NCI-H2227 (cell line): ENCODE data around the gene BAZ2B.
"Not testable (repeated sequence)": the region's sequence is repeated elsewhere in the genome, so short reads cannot be mapped to it uniquely, and the experiment has no call there.

Experiments used
- DNase-seq: peaks from one replicate; lab custom pipeline; 2025; ENCODE audit not compliant: unreplicated experiment; lab: John Stamatoyannopoulos, UW

Gene BAZ2B

DNA sequence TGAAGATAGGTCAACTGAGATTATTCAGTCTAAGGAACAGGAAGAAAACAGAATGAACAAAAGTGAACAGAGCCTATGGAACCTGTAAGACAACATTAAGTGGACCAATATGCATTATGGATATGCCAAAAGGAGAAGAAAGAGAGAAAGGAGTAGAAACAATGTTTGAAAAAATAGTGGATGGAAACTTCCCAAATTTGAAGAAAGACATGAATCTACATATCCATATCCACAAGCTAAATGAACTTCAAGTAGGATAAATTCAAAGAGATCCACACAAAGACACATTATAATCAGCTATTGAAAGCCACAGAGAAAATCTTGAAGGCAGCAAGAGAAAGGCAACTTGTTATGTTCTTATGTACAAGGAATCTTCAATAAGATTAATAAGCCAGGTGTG is 74.2 kb downstream of the BAZ2B start:
- DNase-seq: no peak

DNA sequence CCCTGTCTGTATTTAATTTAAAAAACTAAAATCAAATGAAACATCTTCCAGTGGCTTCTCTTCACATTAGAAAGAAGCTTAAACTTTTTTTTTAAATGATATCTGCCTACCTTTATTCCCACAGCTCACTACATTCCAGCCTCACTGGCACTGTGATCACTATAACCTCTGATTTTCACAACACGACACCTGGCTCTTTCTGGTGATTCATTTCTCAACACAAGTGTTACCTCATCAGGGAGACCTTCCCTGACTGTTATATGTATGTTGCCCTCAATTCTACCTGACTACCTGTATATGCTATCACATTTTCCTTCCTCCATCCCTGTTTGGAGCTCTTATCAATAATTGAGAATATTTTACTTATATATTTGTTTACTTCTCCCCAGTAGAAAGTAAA is 76.6 kb downstream of the BAZ2B start:
- DNase-seq: no peak

DNA sequence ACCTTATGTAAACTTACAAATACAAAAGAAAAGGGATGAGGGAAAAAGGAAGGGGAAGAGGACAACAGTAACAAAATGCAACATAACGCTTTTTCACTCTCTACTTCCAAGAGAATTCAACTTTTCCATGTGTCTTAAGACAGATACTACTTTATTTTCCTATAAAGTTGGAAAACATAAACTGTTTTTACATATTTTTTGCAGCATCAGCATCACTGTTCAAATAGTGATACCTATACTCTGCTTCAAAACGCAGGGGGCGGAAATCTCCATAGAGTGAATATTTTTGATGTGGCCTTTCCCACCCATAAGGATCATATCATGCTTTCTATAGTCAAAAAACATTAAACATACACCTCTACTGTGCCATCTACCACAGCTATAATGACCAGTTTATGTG is 77.5 kb downstream of the BAZ2B start:
- no peak for DNase-seq

DNA sequence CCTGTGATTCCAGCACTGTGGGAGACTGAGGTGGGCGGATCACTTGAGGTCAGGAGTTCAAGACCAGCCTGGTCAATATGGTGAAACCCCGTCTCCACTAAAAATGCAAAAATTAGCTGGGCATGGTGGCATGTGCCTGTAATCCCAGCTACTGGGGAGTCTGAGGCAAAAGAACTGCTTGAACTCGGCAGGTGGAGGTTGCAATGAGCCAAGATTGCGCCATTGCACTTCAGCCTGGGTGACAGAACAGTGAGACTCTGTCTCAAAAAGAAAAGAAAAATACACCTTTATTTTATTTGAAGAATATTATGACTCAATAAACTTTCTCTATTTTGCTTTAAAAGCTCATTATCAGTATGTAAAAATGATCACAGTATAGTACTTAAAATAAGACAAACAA is 81.1 kb downstream of the BAZ2B start:
- not testable (repeated sequence) for DNase-seq

DNA sequence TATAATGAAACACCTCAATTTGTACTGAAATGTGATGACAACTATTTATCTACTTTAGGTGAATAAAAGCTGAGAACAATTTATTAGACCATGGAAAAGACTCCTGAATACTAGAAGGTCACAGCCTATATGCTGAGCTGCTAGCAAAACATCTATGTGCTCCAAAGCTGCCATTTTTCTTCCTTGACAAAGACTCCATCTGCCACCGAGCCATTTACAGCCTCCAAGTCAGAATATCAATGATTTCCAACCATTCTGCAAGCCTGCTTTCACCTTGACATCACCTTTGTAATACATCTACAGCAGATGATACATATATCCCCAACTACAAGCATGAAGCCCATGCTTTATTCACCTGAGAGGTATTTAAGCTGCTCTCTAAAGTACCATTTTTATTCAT is 84.9 kb downstream of the BAZ2B start:
- DNase-seq: peak; percentile 14

DNA sequence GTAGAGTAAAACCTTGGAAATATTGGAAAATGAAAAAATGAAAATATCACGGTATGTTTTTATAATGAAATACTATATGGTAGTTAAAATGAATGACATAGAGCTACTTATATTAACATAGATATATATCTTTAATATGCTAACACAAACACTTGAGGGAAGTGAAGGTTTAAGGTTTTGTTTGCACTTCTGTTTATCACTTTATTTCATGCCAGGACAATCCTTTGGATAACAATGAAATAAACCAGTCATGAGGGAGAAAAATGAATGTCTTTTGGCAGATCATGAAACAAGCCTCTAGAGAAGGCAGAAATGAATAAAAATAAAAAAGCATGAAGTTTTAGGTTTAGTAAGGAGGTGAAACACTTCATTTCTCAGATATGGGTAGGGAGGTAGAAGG is 89.9 kb downstream of the BAZ2B start:
- no peak for DNase-seq

DNA sequence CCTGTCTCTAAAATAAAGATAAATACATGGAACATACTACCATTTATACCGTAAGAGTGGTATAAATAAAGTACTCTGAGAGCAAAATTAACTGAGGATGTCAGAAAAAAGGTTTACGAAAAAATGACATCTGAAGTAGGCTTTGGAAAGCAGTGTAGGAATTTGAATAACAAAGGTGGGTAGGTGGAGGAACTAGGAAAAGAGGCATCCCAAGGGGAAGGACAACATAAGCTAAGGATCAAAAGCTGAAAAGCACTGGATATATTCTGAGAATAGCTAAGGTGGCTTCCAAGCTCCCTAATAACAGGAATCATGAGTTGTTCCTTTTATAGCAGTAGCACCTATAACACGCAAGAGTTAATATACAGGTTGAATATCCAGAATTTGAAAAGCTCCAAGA is 91.3 kb downstream of the BAZ2B start:
- DNase-seq: no peak

DNA sequence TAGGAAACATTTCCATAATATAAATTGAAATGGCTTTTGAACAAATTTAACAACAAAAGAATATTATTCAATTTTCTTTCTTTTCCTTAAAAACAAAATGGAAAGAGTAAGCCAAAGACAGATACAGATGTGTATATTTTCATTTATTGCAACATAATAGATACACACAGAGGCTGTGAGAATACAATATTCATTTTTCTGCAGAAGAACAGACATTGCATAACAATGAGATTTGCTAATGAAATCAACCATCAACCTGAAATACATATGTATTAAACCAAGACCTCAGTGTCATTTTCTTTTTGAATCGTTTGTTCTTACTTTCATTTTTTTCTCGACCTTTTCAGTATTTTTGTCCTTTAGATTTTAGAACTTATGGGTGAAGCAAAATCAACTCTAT is 95.1 kb downstream of the BAZ2B start:
- DNase-seq: no peak

DNA sequence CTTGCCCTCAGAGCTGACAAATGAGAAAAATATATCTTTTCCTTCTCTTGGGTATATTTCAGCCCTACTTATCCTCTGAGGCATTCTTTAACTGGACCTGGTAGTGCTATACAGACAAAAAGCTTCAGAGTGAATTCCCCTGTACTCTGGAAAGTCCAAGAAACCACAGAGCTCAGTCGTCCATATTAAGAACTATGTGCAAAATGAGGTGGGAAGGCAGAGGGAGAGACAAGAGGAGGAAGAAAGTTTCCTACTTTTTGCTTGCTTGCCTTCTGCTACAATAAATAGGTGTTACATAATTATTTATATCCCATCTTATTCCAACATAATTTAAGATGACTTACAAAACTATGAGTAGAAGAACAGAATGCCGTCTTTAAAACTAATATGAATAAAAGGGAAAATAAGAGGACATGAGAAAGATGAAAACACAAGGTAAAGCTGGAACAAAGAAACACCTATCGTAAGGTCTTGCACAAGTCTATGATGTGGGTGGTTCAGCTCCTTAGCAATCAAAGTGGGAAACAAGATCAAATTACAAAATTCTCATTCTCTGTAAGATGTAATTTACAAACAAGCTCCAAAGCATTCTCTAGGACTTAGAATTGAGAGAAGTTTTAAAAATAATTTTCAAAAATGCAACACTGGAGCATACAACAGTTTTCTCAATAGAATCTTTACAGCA is 97.9 kb downstream of the BAZ2B start:
- no peak for DNase-seq

DNA sequence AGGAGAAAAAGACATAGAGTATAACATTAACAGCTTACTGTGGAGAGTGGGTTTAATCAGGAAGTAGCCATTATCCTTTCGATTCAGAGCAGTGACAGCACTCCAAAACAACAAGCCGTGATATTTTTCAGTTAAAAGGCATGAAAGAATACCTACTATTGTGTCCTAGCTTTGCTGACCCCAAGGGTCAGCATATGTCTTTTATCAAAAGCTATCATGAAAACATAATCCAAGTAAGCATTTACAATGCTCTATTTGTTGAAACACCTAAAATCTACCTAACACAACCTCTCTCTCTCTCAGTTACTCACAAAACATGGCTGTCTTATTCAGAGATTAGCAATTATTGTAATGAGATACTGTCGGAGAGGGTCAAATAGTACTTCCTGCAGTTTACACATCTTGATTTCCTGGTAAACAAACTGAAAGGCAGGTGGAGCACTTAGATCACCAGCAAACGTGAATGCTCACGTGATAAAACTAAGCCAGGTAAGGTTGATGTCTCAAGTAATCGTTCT is 100.0 kb downstream of the BAZ2B start:
- DNase-seq: peak; percentile 72

DNA sequence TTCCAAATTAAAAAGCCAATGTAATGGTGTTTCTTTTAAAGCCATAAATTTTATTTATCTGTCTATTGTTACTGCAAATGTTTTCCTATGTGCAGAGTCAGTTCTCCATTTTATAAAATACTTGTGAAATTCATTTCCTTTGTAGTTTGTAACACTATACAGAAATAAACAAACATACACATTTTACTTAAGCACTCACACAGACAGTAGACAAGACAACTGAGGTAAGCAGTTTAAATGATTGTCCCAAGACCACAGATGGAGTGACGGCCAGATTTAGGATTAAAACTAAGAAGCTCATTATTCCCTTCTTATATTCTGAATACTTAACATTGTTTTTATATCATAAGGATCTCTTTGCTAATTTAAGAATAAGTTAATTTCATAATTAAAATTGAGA is 100.9 kb downstream of the BAZ2B start:
- DNase-seq: no peak

DNA sequence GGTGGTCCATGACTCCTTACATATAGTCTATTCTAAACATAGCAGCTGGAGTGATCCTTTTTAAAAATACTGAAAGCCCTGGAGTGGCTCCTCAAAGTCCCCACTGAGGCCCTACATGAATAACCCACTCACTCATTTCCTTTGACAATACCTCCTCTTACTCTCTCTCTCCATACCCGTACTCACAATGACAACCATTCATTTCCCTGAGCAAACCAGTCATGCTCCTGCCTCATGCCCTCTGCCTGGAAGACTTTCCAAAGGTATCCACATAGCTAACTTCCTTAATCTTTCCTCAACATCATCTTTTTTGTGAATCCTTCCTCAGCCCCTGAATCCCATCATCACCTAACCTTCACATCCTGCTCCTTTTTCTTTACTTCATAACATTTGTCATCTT is 102.6 kb downstream of the BAZ2B start:
- no peak for DNase-seq

DNA sequence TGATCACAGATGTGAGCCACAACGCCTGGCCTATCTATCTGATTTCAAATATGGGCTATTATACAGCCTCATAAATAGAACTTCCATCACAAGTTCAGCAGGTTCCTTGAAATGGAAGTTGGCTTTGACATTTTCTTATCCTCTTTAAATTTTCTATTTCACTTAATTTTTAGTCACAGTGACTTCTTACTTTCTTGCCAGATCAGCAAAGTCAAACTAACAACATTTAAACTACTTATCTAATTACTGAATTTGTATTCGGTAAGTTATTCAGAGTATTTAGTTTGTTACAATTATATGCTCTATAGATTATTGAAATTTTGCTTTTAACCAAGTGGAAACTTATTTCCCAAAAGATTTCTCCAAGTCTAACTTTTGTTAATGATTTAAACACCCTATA is 108.2 kb downstream of the BAZ2B start:
- DNase-seq: no peak

DNA sequence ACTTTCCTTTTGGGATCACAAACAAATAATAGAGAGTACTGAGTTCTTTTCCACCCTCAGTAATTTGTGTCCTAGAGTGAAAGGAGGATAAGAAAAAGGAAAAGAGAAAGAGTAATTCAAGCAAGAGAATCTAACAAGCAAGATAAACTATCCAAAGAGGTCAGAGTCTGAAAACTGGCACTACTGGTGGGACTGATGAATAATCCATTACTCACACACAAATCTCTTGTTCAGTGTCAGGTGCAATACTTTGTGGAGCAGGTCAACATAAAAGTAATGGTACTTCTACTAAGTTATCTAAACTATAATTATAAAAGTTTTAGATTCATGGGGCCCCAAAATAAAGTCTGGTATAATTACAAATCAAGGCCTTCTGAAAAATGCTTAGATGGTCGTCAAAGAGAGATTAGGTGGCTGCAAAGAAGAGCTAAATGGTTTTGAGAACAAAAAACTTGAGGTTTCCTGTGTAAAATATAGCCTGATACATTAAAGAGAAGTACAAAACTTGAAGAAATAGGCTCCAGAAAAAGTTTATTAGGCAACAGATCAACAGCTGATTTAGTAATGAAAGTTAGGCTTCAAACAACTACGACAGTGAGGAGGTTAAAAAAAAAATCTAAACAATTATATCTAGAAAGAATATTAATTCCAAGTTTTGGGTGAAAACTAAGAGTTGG is 109.4 kb downstream of the BAZ2B start:
- DNase-seq: no peak

DNA sequence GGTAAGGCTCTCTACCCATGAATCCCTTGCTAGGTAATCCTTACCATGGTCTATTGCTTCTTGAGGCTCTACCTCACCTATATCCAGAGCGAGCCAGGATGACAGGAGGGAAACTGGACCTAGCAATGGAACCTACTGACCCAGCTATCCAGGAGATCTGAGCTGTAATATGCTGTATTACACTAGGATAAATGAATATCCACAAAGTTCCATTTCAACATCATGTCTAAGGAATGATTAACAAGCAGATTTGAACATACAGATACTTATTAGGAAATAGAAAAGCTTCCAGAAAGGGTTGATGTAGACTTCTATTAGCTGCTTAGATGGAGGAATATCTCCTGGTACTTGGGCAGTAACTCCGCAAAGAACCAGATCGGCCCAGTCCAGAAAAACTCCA is 110.1 kb downstream of the BAZ2B start:
- DNase-seq: no peak

DNA sequence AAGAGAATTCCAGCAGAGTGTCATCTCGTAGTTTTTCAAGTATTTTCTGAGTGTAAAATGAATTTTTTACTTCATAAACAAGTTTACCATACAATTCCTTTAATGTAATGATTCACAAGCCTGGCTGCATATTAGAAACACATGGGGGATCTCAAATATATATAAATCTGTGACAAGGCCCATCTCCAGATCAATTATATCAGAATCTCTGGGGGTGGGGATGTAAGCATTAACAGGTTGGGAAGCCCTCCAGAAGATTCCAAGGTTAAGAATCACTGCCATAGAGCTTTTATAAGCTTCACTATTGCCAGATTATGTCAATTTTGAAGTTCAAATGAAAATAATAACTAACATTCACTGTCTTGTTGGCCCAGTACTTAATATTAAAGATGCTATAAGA is 111.2 kb downstream of the BAZ2B start:
- no peak for DNase-seq

DNA sequence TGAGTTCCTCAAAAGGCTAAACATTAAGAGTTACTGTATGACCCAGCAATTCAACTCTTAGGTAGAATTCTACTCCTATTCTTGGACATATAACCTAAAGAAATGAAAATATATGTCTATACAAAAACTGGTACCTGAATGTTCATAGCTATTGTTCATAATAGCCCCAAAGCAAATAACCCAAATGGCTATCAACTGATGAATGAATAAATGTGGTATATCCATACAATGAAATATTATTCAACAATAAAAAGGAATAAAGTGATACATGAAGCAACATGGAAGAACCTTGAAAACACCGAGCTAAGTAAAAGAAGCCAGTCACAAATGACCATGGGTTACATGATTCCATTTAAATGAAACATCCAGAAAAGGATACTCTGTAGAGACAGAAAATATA is 114.6 kb downstream of the BAZ2B start:
- no peak for DNase-seq

DNA sequence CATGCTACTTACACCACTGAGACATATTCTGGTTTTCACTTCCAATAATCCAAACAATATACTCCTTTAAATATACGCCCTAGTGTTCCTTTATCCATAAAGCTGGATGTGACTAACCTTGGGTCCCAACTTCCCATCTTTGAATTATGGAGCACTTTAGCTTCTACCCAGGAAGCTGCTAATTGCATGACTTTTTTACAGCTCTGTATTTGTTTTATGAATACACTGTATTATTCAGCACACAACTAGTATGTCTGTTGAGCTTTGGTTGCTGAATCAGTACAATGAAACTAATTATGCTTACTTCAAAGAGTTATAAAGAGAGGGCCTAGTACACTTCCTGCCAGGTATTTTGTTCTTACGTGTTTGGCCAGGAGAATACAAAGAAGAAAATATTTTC is 118.5 kb downstream of the BAZ2B start:
- DNase-seq: no peak

DNA sequence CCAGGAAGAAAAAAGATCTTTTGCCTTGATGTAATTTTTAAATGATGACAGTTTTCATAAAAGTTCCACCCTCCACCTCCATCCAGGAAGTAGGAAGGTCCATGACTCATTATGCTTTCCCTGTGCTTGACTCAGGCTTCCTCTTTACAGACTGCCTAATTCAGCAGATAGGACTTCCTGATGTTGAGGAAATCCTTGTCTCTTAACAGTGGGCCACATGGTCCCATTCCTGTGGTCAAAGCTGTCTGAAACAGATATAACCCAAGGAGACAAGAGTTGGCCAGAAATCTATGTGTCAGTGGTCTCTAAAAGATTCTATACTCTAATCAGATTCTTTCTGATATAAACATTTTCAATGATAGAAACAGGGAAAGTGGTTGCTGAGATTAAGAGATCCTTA is 119.1 kb downstream of the BAZ2B start:
- DNase-seq: no peak

DNA sequence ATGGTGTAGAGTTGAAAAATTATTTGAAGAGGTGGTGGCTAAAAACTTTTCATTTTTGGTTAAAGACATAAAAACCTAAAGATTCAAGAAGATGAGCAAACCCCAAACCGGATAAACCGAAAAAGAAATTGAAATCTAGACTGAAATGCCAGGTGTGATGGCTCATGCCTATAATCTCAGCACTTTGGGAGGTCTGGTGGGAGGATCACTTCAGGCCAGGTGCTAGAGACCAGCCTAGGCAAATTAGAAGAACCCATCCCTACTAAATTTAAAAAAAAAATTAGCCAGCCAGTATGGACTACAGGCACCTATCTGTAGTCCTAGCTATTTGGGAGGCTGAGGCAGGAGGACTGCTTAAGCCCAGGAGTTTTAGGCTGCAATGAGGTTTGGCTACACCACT is 126.9 kb downstream of the BAZ2B start:
- DNase-seq: no peak

DNA sequence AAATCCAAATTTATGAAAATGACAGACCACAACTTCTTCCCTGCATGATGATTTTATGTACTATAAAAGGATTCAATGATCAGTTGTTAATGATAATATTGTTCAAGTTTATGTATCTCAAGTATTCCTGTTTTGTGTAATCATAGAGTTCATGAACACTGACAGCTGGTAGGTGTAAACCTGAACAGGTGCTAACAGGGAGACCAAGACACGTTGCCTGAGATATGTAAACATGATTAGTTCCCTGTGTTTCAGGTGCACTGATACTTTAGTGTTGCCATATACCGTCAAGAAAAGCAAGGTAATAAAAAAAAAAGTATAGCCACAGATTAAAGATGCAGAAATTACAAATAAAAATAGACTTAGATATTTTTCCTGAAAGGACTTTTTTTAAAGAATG is 131.8 kb downstream of the BAZ2B start:
- no peak for DNase-seq

DNA sequence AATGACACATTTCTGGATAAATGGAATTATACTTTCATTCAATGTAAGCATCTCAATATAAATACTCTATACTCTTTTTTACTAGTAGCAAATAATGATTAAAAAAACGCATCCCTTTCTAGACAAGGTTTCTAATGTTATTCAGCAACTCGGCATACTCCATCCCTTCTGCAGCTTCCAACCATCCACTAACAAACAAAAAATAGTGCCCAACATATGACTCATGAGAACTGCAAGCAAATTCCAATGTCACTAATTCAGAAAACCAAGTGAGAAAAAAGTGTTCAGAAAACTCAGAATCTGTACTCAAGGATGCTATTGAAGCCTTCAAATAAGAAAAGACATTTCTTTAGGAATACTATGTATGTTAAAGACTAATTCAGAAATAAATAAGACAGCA is 140.0 kb downstream of the BAZ2B start:
- no peak for DNase-seq

DNA sequence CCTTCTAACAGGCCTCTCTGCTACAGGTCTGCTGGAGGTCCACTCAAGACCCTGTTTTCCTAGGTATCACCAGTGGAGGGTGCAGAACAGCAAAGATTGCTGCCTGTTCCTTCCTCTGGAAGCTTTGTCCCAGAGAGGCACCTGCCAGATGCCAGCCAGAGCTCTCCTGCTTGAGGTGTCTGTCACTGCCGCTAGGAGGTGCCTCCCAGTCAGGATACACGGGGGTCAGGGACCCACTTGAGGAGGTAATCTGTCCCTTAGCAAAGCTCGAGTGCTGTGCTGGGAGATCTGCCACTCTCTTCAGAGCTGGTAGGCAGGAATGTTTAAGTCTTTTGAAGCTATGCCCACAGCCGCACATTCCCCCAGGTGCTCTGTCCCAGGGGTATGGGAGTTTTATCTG is 140.6 kb downstream of the BAZ2B start:
- DNase-seq: no peak
